ENCODE results near the gene SCN1A. TPM values are rescaled to one million over a fixed set of nuclear protein-coding genes. Genes with fewer than 3 reads are reported as not detected.
"Not testable (repeated sequence)": the region's sequence is repeated elsewhere in the genome, so short reads cannot be mapped to it uniquely, and the experiment has no call there.

The SCN1A gene
- polyA plus RNA-seq, 1 of the 3 experiments (the other 2 are of a cell fraction) = not detected

GRCh38 chr2:165985120-165985519 is 142.7 kb downstream of the SCN1A start:
- H3F3A ChIP-seq (replicated peaks; ENCODE audit: insufficient read depth) = no peaks in the 10 kb centered on the region
- no peak overlapping the region for H3K27ac ChIP-seq (ENCODE audit: low read depth in 2 of 2, low read length in 1 of 2)
- H3K4me1 ChIP-seq (ENCODE audit: control insufficient read depth in 1 of 2, insufficient read depth in 2 of 2, low read depth in 1 of 2, low read length in 1 of 2) = peaks cover 0 to 6% of the 10 kb centered on the region in 2 experiments; a peak in 1 of 4 replicates
- H2AFZ ChIP-seq (ENCODE audit: low read depth) = no peak overlapping the region
- H3K9me2 ChIP-seq = no peaks in the 10 kb centered on the region
- no peaks in the 10 kb centered on the region for H3K9me3 ChIP-seq
- TF ChIP-seq TCF12 (IDR thresholded peaks at IDR 0.05) = no peak
- TF ChIP-seq REST (IDR thresholded peaks at IDR 0.05; ENCODE audit: low read depth, low read length) = no peak
- no peak for TF ChIP-seq SIN3A (IDR thresholded peaks at IDR 0.05; ENCODE audit: borderline replicate concordance, low read depth, low read length)
- no peak for TF ChIP-seq RXRA (IDR thresholded peaks at IDR 0.05; ENCODE audit: borderline replicate concordance, low read depth)
- no peak for TF ChIP-seq EP300 (IDR thresholded peaks at IDR 0.05; ENCODE audit: borderline replicate concordance in 1 of 2, low read depth in 1 of 2, low read length in 1 of 2)
- no peak for TF ChIP-seq SMC3 (IDR thresholded peaks at IDR 0.05; ENCODE audit: low read depth, low read length)
- no peak for TF ChIP-seq USF1 (IDR thresholded peaks at IDR 0.05; ENCODE audit: borderline replicate concordance, low read depth)
- no peak for TF ChIP-seq TEAD4 (IDR thresholded peaks at IDR 0.05; ENCODE audit: borderline replicate concordance, insufficient read depth)
- TF ChIP-seq MEF2A (IDR thresholded peaks at IDR 0.05; ENCODE audit: borderline replicate concordance, low read depth) = no peak
- no peak for TF ChIP-seq YY1 (IDR thresholded peaks at IDR 0.05; ENCODE audit: low read depth)
- TF ChIP-seq TAF1 (IDR thresholded peaks at IDR 0.05; ENCODE audit: borderline replicate concordance, low read depth, low read length) = no peak
- no peak for TF ChIP-seq GATA2 (CRISPR knock-in tag; IDR thresholded peaks at IDR 0.05)
- TF ChIP-seq CTCF (IDR thresholded peaks at IDR 0.05) = no peak
- no peak for TF ChIP-seq PBX3 (IDR thresholded peaks at IDR 0.05)
- no peak for TF ChIP-seq FOXJ3 (CRISPR knock-in tag; IDR thresholded peaks at IDR 0.05)
- TF ChIP-seq MAX (IDR thresholded peaks at IDR 0.05; ENCODE audit: low read depth) = no peak
- TF ChIP-seq USF2 (IDR thresholded peaks at IDR 0.05; ENCODE audit: borderline replicate concordance, low read depth, low read length) = no peak
- no peak for TF ChIP-seq JUND (IDR thresholded peaks at IDR 0.05)
- POLR2A ChIA-PET = no interaction called here
- H4K20me1 ChIP-seq (ENCODE audit: insufficient read depth) = no peaks in the 10 kb centered on the region
- H3K36me3 ChIP-seq (replicated peaks in 1 of 2; ENCODE audit: control insufficient read depth in 1 of 2, insufficient read depth in 2 of 2, low read length in 1 of 2) = no peaks in the 10 kb centered on the region
- H3K79me2 ChIP-seq (ENCODE audit: insufficient read depth) = no peaks in the 10 kb centered on the region
- DNase-seq = no peak
- H3K9ac ChIP-seq = no peak overlapping the region
- CTCF ChIA-PET = no interaction called here
- H3K4me3 ChIP-seq (ENCODE audit: low read depth in 2 of 2, low read length in 1 of 2) = no peak overlapping the region
- H3K27me3 ChIP-seq (ENCODE audit: insufficient read depth) = no peaks in the 10 kb centered on the region
- no peak overlapping the region for H3K4me2 ChIP-seq

GRCh38 chr2:165972161-165972560 is 155.7 kb downstream of the SCN1A start:
- CTCF ChIA-PET = interaction anchor here (1.4 kb wide), 1 partner anchor 135 kb away, joined by 3 read pairs; no protein-coding TSS in a partner anchor
- H4K20me1 ChIP-seq (ENCODE audit: insufficient read depth); H3K27ac ChIP-seq (ENCODE audit: low read depth in 2 of 2, low read length in 1 of 2); H3K4me3 ChIP-seq (ENCODE audit: low read depth in 2 of 2, low read length in 1 of 2); POLR2A ChIA-PET; H3K4me1 ChIP-seq (ENCODE audit: control insufficient read depth in 1 of 2, insufficient read depth in 2 of 2, low read depth in 1 of 2, low read length in 1 of 2); H3K79me2 ChIP-seq (ENCODE audit: insufficient read depth); H3K9ac ChIP-seq; H3K9me3 ChIP-seq; H3F3A ChIP-seq (replicated peaks; ENCODE audit: insufficient read depth); DNase-seq; H3K36me3 ChIP-seq (replicated peaks in 1 of 2; ENCODE audit: control insufficient read depth in 1 of 2, insufficient read depth in 2 of 2, low read length in 1 of 2); H3K27me3 ChIP-seq (ENCODE audit: insufficient read depth); H2AFZ ChIP-seq (ENCODE audit: low read depth); H3K9me2 ChIP-seq; H3K4me2 ChIP-seq: not testable (repeated sequence)

Data from SK-N-SH (cell line).